IPS-NIHi7 (cell line): ENCODE results near the gene MAP3K12.
"Not testable (repeated sequence)": the region's sequence is repeated elsewhere in the genome, so short reads cannot be mapped to it uniquely, and the experiment has no call there.

Source experiments
- DNase-seq: peaks from one replicate; pipeline ENCODE4 v3.0.0; 2012; ENCODE audit warnings: mixed read lengths; ENCODE audit errors: extremely low spot score

The MAP3K12 gene

DNA sequence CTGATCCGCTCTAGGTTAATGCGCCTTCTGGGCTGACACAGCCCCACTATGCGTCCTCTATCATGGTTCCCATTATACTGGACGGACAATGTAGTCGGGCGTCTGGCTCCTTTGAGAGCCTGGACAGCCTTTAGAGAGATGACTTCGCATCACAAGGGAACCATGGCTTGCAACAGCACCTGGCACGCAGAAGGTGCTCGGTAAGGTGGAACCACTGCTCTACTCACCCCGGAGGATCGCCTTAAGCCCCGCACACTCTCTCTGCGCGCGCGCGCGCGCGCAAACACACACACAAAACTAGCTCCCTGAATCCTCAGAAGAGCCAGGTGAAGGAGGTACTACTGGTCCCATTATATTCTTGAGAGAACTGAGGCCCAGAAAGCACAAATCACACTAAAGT is 7.1 kb downstream of the MAP3K12 start:
- DNase-seq: no peak

DNA sequence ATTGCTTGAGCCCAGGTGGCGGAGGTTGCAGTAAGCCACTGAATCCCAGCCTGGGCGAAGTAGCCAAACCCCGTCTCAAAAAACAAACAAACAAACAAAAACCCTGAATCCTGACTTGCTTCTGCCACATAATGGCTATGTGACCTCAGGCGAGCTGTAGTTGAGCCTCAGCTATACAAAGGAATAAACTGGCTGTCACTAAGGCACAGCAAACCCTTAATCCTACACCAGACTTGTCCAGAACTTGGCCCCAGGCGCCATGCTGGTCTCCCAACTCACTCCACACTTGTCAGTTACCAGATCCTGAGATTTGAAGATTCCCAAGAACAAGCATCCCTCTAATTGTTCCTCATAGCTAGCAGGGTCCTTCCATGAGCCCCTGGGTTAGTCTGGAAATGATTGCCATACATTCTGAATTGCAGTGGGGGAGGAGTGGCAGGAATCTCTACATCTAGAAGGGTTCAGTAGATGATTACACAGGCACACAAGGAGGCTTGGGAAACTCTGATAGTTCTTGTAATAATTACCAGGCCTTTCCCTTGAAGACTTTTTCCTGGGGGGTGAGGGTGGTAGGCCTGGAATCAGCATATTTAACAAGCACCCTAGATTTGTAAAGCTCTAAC is 9.9 kb downstream of the MAP3K12 start:
- no peak for DNase-seq

- DNase-seq: no peak
Measured at GRCh38 chr12:53486736-53487487, 12.3 kb downstream of the MAP3K12 start.

DNA sequence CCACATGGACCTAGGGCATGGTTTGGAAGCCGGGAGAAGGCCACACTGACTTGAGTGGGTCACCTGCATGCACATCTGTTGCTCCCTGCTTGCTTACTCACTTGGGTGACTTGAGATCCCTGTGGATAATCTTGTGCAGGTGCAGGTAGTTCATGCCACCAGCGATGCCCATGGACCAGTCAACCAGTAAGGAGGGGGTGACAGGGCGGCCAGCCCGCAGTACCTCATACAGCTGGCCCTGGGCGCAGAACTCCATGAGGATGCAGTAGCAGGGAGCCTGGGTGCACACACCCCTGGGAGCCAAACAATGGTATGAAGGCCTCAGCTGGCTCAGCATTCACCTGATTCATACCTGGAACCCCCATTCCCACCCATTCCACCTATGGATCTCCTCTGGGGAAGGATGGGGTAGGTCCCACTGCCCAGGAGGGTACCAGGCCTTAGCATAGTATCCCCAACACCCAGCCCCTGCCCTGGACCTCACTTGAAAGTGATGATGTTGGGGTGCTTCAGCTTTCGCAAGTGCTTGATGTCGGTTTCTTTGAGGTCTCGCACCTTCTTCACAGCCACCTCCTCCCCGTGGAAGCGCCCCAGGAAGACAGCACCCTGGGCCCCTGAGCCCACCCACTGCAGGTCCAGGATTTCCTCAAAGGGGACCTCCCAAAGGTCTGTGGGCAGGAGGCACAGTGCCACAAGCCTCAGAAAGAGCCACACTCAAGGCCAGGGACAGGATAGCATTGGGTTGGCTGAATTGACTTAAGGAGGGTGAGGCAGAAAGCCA is 13.1 kb downstream of the MAP3K12 start:
- DNase-seq: no peak

DNA sequence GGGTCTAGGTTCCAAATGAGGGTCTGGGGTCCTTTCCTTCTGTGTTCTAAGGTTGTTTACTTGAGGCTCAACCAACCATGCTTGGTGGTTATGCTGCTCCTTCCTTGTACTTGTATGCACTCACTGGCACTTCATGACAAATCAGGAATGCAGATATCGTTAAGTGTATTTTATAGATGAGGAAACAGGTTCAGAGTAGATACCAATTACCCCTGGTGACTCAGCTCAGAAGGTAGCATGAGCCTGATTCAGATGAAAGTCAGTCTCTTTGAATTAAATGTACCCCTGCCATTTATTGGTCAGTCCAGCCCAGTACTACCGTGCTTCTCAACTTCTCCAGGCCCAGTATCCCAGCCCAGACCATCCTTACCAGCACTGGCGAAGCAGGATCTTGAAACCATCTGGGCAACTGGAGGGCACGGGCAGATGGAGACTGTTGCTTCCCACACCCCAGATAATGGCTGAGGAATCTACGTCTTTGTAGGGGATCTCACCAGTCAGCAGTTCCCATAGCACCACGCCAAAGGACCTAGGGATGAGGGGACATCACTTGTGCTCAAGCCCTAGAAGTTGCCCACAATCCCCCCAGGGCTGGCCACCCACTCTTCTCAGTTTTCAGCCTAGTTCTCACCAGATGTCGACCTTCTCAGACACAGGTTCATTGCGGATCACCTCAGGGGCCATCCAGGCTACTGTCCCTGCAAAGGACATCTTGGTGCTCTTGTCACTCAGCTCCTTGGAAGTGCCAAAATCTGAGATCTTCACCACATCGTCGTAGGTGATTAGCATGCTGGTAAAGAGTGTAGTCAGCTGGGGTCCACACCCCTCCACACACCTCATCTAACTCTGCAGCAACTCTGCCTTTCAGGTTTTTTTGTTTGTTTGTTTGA is 14.3 kb downstream of the MAP3K12 start:
- DNase-seq: no peak

DNA sequence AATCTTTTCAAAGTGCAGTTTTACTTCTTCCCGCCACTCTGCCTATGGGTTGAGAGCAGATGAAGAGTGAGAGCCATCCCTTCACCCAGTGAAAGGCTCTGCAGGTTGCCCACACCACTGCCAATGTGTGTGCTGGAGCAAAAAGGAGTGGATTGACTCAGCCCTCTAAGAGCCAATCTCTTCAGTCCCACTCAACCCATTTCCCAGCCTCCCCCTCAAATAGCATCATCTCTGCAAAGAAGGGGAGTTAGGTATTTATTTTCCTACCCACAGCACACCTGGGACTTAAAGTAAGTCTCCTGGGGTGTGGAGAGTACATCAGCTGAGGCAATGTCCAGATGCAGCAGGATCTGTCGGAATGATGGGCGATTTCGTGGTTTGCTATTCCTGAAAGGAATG is 15.3 kb downstream of the MAP3K12 start:
- no peak for DNase-seq

- DNase-seq: no peak
Measured at GRCh38 chr12:53483225-53483978, 15.9 kb downstream of the MAP3K12 start.

DNA sequence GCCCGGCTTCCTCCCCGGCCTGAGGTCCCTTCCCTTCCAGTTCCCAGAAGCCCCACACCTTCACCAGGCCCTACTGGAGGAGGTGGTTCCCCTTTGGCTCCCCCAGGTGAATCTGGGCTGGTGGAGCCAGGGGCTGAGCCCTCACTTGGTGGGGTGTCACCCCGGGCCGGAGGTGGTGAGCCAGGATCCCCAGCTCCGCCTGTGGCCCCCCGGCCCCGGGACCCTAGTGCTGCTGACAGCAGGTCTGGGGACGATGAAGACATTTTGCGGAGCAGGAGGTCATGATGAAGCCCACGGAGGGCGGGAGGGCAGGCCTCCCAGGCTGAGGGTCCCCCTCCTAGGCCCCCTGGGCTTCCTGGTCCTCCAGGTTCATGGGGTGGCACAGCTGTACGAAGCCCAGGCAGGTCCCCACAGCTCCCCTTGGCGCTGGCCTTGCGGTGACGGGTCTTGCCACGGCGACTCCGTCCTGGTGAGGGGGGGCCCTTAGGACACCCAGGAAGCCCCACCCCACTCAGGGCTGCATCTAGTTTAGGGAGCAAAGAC is 16.6 kb downstream of the MAP3K12 start:
- no peak for DNase-seq

GRCh38 chr12:53481939-53482586 is 17.2 kb downstream of the MAP3K12 start:
- peak; percentile 49 for DNase-seq

GRCh38 chr12:53481458-53481857 is 17.8 kb downstream of the MAP3K12 start:
- DNase-seq: not testable (repeated sequence)

DNA sequence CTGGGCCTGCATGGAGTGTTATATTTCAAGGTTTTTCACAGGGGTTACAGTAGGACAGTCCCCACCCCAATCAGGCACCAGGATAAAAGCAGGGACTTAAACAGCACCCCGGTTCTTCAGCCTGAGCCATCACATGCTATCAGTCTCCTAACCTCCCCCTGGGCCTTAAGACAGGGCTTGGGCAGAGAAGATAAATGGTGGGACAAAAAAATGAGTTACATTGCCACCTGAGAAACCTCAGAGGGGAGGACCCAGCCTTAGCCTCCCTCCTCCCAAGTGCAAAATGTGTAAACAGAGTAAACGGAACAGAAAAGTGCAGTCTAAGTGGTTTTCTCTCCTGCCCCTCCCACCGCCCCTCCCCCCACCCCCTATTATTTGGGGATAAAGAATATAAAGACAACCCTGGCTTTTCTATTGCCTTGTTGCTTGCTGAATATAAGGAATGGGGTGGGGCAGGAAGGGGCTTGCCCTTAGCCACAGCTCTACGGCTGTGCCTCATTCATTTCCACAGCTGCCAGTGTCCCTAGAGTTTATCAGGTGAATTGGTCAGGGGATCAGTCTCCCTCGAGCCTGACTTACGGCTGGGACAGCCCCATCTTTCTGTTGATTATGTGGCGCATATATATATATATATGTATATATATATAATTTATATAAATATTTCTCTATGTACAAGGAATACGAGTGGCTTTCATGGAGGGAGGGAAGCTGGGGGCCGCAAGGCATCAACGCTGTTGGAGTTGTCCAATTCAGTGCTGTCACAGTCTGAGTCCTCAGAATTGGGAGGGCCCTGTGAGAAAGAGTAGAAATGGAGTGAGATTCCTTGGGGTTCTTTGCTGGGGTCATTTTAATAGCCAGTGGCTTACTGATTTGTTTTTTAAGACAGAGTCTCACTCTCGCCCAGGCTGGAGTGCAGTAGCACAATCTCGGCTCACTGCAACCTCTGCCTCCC is 18.5 kb downstream of the MAP3K12 start:
- no peak for DNase-seq

- no peak for DNase-seq
Measured at GRCh38 chr12:53479331-53479730, 19.9 kb downstream of the MAP3K12 start.

DNA sequence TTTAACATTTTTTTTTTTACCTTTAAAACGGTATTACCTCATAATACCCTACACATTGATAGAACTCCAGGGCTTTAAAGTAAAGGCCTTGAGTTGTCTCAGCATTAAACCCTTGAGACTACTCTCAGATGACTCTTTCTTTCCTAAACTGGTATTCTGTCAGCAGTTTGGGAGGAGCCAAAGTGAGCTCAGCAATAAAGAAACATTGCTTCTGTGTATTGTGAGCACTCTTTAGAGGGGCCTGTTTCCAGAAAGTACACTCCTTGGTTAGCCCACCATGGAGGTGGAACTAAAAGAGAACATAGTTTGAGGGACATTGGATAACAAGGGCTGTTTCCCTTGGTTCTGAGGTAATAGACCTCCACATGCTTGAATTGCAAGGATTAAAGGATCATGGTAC is 20.4 kb downstream of the MAP3K12 start:
- no peak for DNase-seq

GRCh38 chr12:53476769-53477209 is 22.5 kb downstream of the MAP3K12 start:
- DNase-seq: peak; percentile 44

DNA sequence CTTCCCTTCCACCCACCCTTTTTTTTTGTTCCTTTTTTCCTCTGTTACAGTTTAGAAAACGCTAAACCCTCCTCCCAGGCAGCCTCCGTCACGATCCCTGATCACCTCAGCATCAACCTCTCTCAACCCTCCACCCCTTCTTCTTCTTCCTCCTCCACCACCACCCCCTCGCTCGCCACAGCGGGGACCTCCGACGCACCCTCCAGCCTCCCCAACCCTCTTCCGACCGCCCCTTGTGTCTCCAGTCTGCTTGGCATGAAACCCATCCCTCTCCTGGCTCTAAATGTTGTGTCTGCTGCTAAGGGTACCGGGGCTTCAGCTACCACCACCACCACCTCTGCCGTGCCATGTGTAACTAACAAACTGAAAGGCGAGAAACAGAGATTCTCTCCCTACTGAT is 24.4 kb downstream of the MAP3K12 start:
- DNase-seq: no peak

DNA sequence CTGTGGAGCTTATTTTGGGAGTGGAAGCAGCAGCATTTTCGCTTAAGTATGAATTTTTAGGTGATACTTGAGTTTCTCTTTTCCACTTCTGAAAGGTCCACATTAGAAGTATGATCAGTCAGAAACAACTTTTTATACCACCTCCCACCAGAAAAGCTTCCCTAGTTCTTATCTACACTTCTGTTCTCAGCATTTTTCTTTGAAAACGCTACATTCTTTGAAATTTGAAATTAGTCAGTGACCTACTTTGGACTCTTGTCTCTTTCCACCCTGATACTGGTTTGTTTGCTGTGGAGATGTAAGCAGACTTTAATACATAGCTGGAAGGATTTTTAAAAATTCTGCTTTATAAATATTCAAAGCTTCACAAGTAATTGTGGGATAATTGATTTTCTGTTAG is 25.2 kb downstream of the MAP3K12 start:
- DNase-seq: no peak

DNA sequence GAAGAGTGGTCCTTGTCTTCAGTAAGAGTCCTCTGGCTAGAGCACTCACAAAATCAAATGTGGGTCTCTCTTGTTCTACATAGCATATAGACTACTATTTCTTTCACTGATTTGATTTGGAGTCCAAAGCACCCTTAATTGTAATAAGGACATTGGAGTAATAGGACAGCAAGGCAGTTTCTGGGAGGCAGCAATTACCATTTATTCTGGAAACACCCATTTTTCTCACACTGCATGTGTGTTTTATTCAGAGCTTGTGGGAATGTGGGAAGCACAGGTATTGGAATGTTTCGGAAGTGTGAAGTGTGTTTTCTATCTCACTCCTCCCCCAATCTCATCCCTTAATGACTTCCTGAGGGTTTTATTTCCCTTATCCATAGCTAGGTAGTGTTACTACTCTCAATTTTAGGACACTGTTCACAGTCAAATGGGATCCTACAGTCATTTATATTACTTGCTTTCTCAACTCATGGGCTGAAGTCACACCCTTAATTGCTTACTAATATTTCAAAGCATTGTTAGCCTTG is 27.1 kb downstream of the MAP3K12 start:
- DNase-seq: no peak

DNA sequence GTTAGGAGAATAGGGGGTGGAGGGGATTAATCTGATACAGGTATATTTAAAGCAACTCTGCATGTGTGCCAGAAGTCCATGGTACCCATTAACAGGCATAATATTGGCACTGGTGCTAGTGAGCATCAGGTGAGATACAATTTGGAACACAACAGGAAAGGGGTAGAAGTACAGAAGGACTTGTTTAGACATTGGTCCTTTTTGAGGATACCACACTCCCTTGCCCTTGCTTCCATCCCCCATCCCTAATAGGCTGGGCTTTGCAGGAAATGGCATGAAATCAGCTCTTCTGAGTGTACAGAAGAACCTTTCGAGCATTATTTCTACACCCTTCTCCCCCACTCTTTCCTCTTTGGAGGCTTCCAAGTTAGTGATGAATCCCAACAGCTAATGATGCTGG is 31.0 kb downstream of the MAP3K12 start:
- DNase-seq: no peak

DNA sequence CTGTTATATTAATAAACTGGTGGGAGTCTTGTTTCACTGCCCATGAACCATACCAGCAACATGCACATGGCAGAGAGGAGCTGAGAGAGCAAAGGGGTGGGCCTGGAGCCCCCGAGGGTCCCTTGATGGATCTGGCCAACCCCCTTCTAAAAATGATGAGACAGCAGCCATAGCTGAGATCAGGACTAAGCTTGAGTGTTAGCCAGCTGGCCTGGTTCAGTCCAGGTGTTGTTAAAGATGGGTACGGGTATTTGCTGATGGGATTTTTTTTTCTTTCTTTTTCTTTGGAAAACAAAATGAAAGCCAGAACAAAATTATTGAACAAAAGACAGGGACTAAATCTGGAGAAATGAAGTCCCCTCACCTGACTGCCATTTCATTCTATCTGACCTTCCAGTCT is 31.4 kb downstream of the MAP3K12 start:
- no peak for DNase-seq
